ENCODE results near the gene SYNE3.

Gene SYNE3

GRCh38 chr14:95505030-95505589 is 11.3 kb downstream of the SYNE3 start:
- no peak for DNase-seq (ENCODE audit: low spot score)

GRCh38 chr14:95504135-95505029 is 12.1 kb downstream of the SYNE3 start:
- no peak for DNase-seq (ENCODE audit: low spot score)

DNA sequence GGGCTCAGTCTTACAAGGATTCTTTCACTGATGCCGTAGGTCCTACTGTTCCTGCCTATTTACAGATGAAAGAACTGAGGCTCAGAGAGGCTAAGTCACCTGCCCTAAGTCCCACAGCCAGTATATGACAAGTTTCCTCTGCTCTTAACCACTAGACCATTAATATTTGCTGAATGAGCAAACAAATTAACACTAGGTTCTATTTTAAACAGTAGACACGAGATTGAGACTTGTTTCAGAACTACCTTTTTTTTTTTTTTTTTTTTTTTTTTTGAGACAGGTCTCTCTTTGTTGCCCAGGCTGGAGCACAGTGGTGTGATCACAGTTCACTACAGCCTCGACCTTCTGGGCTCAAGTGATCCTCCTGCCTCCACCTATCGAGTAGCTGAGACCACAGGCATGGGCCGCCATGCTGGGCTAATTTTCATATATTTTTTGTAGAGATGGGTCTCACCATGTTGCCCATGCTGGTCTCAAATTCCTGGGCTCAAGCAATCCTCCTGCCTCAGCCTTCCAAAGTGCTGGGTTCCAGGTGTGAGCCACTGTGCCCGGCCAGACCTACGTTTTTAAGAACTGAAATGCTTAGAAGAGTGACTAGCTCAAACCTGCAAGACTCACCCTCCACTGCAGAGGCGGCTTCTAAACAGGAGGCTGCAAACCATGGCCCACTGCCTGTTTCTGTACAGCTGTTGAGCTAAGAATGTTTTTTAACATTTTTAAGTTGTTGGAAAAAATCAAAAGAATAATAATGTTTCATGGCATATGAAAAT is 12.9 kb downstream of the SYNE3 start:
- DNase-seq (ENCODE audit: low spot score) = no peak

GRCh38 chr14:95502381-95502950 is 14.0 kb downstream of the SYNE3 start:
- DNase-seq (ENCODE audit: low spot score) = no peak

DNA sequence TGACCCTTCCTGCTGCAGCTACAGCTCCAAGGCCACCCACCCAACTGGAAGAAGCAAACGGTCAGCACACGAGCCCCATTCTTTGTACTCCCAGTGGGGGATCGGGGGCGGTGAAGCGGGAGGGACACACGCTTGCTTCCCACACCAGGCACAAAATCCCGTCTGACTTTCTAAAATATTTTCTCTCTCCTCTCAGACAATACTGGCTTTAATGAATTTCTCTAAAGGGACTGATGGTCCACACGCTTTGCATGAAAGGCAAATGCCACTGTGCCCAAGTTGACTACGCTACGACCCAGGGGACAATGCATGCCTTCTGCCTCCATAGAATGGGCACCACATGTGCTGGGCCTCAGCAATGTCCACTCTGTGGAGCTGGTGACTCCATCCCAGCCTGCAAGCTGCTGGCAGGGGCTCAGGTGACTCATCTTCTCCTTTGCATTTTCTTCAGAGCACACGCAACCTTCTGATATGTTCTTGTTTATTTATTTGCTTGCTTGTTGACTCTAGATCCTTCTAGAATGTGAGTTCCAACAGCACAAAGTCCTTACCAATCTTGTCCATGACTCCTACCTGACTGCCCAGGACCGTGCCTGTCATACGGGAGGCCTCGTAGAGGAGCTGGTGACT is 15.6 kb downstream of the SYNE3 start:
- DNase-seq (ENCODE audit: low spot score) = peak; percentile 72

DNA sequence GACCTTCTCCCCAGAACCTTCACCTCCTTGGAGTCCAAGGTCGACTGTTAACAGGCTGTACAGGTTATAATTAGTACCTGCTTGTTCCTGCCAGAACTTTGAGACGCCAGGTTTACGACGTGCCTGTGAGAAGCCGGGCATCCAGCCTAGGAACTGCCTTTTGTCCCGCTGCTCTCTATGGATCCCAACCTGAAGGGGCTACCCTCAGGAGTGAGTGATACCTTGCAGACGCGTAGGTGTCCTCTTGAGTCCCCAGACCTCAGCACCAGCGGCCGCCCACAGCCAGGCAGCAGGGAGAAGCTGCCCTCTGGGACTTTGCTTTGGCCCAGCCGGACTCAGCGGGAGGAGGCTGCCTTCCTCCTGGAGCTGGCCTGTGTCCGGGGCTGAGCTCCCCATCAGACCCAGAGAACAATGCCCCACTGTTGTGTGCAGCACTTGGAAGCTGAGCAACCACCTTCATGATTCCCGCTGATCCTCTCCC is 16.2 kb downstream of the SYNE3 start:
- peak; percentile 83 for DNase-seq (ENCODE audit: low spot score)

- DNase-seq (ENCODE audit: low spot score) = no peak
Observed at GRCh38 chr14:95499354-95499750, 17.1 kb downstream of the SYNE3 start.

DNA sequence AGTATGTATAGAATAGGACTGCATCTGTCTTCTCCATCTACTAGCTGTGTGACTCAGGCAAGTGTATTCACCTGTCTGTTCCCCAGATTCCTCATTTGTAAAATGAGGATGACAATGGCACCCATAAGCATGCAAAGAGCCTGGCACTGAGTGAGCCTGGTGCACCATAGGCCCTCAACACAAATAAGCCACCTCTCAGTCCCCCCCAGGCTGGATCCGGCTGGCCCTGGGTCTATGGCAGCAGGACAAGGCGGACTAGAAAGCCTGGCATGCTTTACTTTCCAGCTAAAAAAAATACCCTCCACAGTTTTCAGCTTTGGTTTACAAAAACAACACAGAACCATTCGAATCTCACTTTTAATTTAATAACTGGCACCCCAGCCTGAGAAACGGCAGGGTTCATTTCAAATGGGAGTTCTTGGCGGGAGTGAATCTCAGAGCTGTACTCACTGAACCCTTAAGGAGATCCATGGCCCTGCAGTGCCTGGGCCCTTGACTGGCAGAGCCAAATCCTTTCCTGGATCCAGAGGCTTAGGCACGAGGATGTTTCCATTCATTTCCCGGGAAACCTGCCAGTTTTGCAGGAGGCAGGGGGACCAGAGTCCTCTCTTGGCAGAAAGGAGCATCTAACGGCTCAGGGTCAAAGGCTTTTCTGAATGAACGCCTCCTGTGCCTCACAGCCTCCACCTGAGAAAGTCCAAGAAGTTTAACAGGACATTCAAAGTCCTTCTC is 17.7 kb downstream of the SYNE3 start:
- no peak for DNase-seq (ENCODE audit: low spot score)

- DNase-seq (ENCODE audit: low spot score) = no peak
Observed at GRCh38 chr14:95497561-95498011, 18.9 kb downstream of the SYNE3 start.

GRCh38 chr14:95496690-95497259 is 19.7 kb downstream of the SYNE3 start:
- no peak for DNase-seq (ENCODE audit: low spot score)

DNA sequence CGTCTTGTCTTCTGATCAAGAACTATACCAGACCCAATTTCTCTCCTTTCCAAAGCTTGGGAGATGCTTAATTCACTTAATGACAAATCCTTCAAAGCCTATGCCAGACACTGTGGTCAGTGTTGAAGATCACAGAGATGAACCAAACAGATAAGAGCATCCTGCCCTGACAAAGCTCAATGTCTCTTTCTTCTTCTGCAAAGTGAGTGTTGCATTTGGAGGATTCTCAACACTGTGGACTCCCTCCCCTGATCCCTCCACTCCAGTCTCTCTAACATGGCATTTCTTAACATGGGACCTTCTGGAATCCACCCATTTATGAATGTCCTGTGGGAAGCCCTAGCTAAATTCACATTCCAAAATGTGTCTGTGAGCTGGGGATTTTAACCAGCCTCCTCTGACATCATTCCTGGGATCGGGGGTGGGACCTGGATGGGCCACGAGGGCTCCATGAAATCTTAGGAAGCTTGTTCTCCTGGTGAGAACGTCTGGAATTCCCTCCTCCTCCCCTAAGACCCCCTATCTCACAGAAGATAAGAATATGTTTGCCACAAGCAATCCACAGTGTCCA is 20.3 kb downstream of the SYNE3 start:
- no peak for DNase-seq (ENCODE audit: low spot score)

DNA sequence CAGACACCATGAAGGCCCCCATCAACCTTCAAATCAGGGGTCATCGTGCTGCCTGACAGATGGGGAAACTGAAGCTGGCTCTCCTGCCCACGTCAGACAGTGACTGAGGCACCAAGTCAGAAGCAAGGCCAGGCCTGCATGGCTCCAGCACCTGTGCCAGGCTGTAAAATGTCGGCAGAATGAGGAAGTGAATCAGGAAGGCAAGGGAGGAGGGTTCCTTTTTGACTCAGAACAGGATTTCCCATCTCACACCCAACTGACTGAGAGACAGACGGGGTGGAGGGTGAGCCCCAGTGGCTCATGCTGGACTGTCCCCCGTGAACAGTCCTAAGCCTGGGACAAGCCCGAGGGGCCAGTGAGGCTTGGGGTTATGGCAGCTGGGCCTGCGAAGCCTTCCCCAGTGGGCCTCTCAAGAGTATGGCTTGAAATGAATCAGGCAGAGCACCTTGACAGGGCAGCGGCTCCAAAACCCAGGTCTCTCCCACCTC is 20.9 kb downstream of the SYNE3 start:
- DNase-seq (ENCODE audit: low spot score) = no peak

- DNase-seq (ENCODE audit: low spot score) = no peak
Observed at GRCh38 chr14:95495076-95495475, 21.4 kb downstream of the SYNE3 start.

GRCh38 chr14:95494456-95494855 is 22.0 kb downstream of the SYNE3 start:
- no peak for DNase-seq (ENCODE audit: low spot score)

- DNase-seq (ENCODE audit: low spot score) = no peak
Observed at GRCh38 chr14:95493976-95494375, 22.5 kb downstream of the SYNE3 start.

DNA sequence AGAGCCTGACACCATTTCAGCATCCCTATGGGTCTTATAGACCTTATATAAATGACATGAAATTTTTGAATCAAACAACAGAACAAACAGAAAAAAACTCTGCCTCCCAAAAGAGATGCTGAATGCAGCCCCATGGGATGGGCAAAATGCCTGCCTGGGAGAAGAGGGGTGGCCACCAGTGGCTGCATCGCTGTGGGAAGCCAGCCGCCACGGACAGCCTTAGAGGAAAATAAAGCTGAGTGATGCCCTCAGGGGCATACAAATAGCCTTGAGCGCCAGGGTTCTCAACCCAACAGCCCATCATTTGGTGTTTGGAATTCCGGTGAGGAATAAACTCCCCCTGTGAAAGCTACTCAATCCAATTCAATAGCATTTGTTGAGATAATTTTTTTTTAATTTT is 22.9 kb downstream of the SYNE3 start:
- DNase-seq (ENCODE audit: low spot score) = no peak

- DNase-seq (ENCODE audit: low spot score) = no peak
Observed at GRCh38 chr14:95491936-95492608, 24.4 kb downstream of the SYNE3 start.

DNA sequence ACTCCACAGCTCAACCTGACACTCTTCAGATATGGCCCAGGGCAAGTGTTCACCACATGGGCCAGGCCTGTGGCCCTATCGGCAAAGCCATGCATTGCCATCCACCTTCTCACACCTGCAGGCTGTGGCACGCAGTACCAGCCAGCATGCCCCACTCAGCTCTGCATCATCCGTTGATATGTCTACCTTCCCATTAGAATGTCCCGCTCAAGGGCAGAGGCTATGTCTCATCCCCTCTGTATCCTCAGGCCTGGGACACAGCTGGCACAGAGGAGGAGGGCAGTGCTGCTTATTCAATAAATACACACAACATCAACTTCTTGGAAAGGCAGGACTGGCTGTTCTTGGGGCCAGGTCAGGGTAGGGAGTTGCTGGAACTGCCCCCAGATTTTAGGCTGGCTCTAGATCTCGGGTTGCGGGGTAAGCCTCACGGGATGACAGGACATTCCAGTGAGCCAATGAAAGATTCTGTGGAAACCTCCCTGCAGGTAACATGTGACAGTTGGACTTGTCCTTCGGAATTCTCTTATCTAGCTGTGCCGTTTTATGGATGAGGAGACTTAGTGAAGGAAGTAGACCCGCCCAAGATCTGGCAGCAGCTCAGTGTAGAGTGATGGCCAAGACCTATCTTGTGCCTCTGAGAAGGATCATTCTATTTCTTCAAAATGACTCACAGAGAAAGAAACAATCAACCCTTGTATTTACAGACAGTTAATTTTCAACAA is 25.6 kb downstream of the SYNE3 start:
- peak; percentile 92 for DNase-seq (ENCODE audit: low spot score)

GRCh38 chr14:95490138-95490509 is 26.3 kb downstream of the SYNE3 start:
- no peak for DNase-seq (ENCODE audit: low spot score)

Data from COLO829 (cell line).